B cell (primary cell): Measurements from ENCODE around the gene METRNL. TPM values are rescaled to one million over a fixed set of nuclear protein-coding genes. Genes with fewer than 3 reads are reported as not detected.
"Not testable (repeated sequence)": the region's sequence is repeated elsewhere in the genome, so short reads cannot be mapped to it uniquely, and the experiment has no call there.

Experiments
- ATAC-seq: fragments of 200-7000 bp; cut with Tn5 transposase; one replicate; pipeline ENCODE4 v1.10.0; 2021; ENCODE audit warnings: low read depth, mild to moderate bottlenecking, moderate number of reproducible peaks, moderate library complexity
- CTCF ChIA-PET: fragments of 350-600 bp; sonication (Branson Sonifier 250); formaldehyde crosslinking; loops from one replicate; lab custom pipeline; 2021; ENCODE audit warnings: antibody characterized with exemption, inconsistent platforms; lab: Charles Lee
- POLR2A ChIA-PET: fragments of 350-600 bp; sonication (Branson Sonifier 250); formaldehyde crosslinking; loops from one replicate; lab custom pipeline; 2021; ENCODE audit warnings: antibody characterized with exemption; lab: Charles Lee
- DNase-seq: peaks from one replicate; pipeline ENCODE4 v3.0.0; 2013
- H2AFZ ChIP-seq: 2 replicates; pipeline ENCODE4 v1.6.1; 2012; ENCODE audit warnings: mild to moderate bottlenecking, low read depth, low read length; ENCODE audit not compliant: insufficient read depth, poor library complexity, severe bottlenecking
- H3K27ac ChIP-seq, 2 donors: 1 replicate in 1 of 2; 2 replicates in 1 of 2; pipeline ENCODE4 v1.5.1; 2012 to 2013; ENCODE audit warnings: low read length in 2 of 2, mild to moderate bottlenecking in 2 of 2, moderate library complexity in 1 of 2
- H3K27me3 ChIP-seq, 4 experiments: fragments of 200-600 bp in 1 of 4; sonication (generic) in 1 of 4; replicated peaks in 1 of 4; 1 replicate in 2 of 4; 2 replicates in 2 of 4; pipeline versions ENCODE4 v1.6.1 to v1.7.0; 2013 to 2016; ENCODE audit warnings: low read length in 3 of 4, mild to moderate bottlenecking in 2 of 4, mixed read lengths in 1 of 4, moderate library complexity in 1 of 4; ENCODE audit not compliant: insufficient read depth in 4 of 4, control insufficient read depth in 3 of 4; ENCODE audit errors: control extremely low read depth in 1 of 4
- H3K36me3 ChIP-seq, 2 experiments: replicated peaks in 1 of 2; 1 replicate in 1 of 2; 2 replicates in 1 of 2; pipeline versions ENCODE4 v1.6.1 to v1.7.1; 2013; ENCODE audit warnings: low read length in 1 of 2; ENCODE audit not compliant: insufficient read depth in 2 of 2, control insufficient read depth in 1 of 2; ENCODE audit errors: control extremely low read depth in 1 of 2, extremely low read depth in 1 of 2
- H3K4me1 ChIP-seq, 2 donors: fragments of 200-600 bp in 1 of 2; sonication (generic) in 1 of 2; 1 replicate in 1 of 2; 2 replicates in 1 of 2; pipeline versions ENCODE4 v1.5.1 to v1.6.1; 2013 to 2017; ENCODE audit warnings: low read length in 2 of 2; ENCODE audit not compliant: control insufficient read depth in 2 of 2, insufficient read depth in 2 of 2
- H3K4me2 ChIP-seq: replicated peaks from 2 replicates; pipeline ENCODE3; 2012; ENCODE audit warnings: mild to moderate bottlenecking, low read depth, low read length; ENCODE audit not compliant: poor library complexity, severe bottlenecking
- H3K4me3 ChIP-seq, 5 experiments: fragments of 200-600 bp in 1 of 5; sonication (generic) in 1 of 5; 1 replicate in 3 of 5; 2 replicates in 2 of 5; pipeline versions ENCODE4 v1.5.1 to v1.7.0; 2011 to 2016; ENCODE audit warnings: low read length in 4 of 5, mild to moderate bottlenecking in 4 of 5, low read depth in 2 of 5, control low read depth in 1 of 5, moderate library complexity in 1 of 5; ENCODE audit not compliant: insufficient read depth in 1 of 5; ENCODE audit errors: control extremely low read depth in 1 of 5, extremely low read depth in 1 of 5
- H3K79me2 ChIP-seq: fragments of 200-600 bp; sonication (generic); one replicate; pipeline ENCODE4 v1.6.0; 2016; ENCODE audit warnings: low read length; ENCODE audit not compliant: control insufficient read depth, insufficient read depth
- H3K9ac ChIP-seq: fragments of 200-600 bp; sonication (generic); 2 replicates; pipeline ENCODE4 v1.6.1; 2017; ENCODE audit warnings: mild to moderate bottlenecking, low read length, moderate library complexity
- H3K9me3 ChIP-seq, 3 donors: one replicate each; pipeline versions ENCODE4 v1.6.1 to v1.7.1; 2013; ENCODE audit warnings: low read length in 2 of 3; ENCODE audit not compliant: control insufficient read depth in 2 of 3, insufficient read depth in 1 of 3; ENCODE audit errors: control extremely low read depth in 1 of 3
- H4K20me1 ChIP-seq: 2 replicates; pipeline ENCODE4 v1.6.0; 2012; ENCODE audit warnings: mild to moderate bottlenecking, low read length; ENCODE audit not compliant: insufficient read depth, control insufficient read depth, poor library complexity, severe bottlenecking
- H3K27ac Mint-ChIP-seq: one replicate; pipeline ENCODE4 v1.8.0; 2021; ENCODE audit warnings: mixed read lengths
- H3K27me3 Mint-ChIP-seq: one replicate; pipeline ENCODE4 v1.8.0; 2021; ENCODE audit warnings: mixed read lengths
- H3K4me1 Mint-ChIP-seq: one replicate; pipeline ENCODE4 v1.8.0; 2021; ENCODE audit warnings: mixed read lengths
- H3K4me3 Mint-ChIP-seq: one replicate; pipeline ENCODE4 v1.8.0; 2021; ENCODE audit warnings: mixed read lengths
- H3K9me3 Mint-ChIP-seq: one replicate; pipeline ENCODE4 v1.8.0; 2022; ENCODE audit warnings: mixed read lengths; ENCODE audit not compliant: insufficient read depth
- CTCF ChIP-seq: fragments of 200-600 bp; IDR thresholded peaks from one replicate; pipeline ENCODE4 v1.8.0; 2022; ENCODE audit warnings: antibody characterized with exemption, mild to moderate bottlenecking
- EZH2 ChIP-seq: IDR thresholded peaks from 2 replicates; pipeline ENCODE4 v1.6.1; 2012; ENCODE audit warnings: borderline replicate concordance, low read depth, mild to moderate bottlenecking, moderate library complexity, low read length; ENCODE audit not compliant: insufficient read depth, poor library complexity, severe bottlenecking
- WGBS: methylation state at CpG from one replicate; pipeline ENCODE4 v1.1.5; 2013; ENCODE audit warnings: missing lambda C conversion rate; ENCODE audit not compliant: insufficient coverage; 5-methylcytosine and 5-hydroxymethylcytosine counted together
- intact Hi-C: fragments of 100-400 bp; cut with micrococcal nuclease; formaldehyde crosslinking; loops from one replicate; pipeline ENCODE4 v1.10.0; 2022
- polyA plus RNA-seq: library from polyadenylated mRNA; depleted of rRNA; stranded (reverse); fragments of >200 nt; gene quantifications from 2 replicates; pipeline ENCODE4 v1.2.3, GENCODE V29; 2012
- total RNA-seq, 2 donors: library from RNA; stranded (reverse); fragments of 120-200 nt in 1 of 2; gene quantifications; 1 replicate in 1 of 2; 2 replicates in 1 of 2; pipeline versions ENCODE4 v1.2.3 to v1.2.4, GENCODE V29; 2013 to 2022

The METRNL gene
- total and polyA plus RNA-seq, 2 donors (not counting 1 experiment from before 2014, with no cell fraction given) = 11.8 to 18.4 TPM

GRCh38 chr17:83037874-83038165 is 41.6 kb upstream of the METRNL start:
- ChIA-PET POLR2A (no interaction called here), CTCF (no interaction called here)
- peaks cover 6 to 21% (median 20%) of the 10 kb centered on the region in 3 donors for H3K9me3 ChIP-seq
- H3K4me3 ChIP-seq = no peak overlapping the region
- no peak overlapping the region for H3K4me2 ChIP-seq
- ATAC-seq (no peak), DNase-seq (no peak)
- Mint-ChIP-seq H3K4me3 (no peak overlapping the region), H3K27ac (no peak overlapping the region), H3K9me3 (peaks cover 13% of the 10 kb centered on the region), H3K27me3 (no peaks in the 10 kb centered on the region), H3K4me1 (no peaks in the 10 kb centered on the region)
- intact Hi-C loops = no loop called here
- no peaks in the 10 kb centered on the region for H3K27me3 ChIP-seq
- peaks cover 8% of the 10 kb centered on the region for H3K79me2 ChIP-seq
- no peak for TF ChIP-seq CTCF
- no peak for TF ChIP-seq EZH2
- no peaks in the 10 kb centered on the region for H4K20me1 ChIP-seq
- H2AFZ ChIP-seq = no peak overlapping the region
- H3K9ac ChIP-seq = no peak overlapping the region
- no peaks in the 10 kb centered on the region for H3K4me1 ChIP-seq
- peaks cover 2 to 13% of the 10 kb centered on the region in 2 experiments for H3K36me3 ChIP-seq
- H3K27ac ChIP-seq = no peak overlapping the region
- WGBS = 95% methylated on average over 4 of the region's 9 CpGs

- H3K27me3 ChIP-seq, H3K4me1 ChIP-seq, H3K27me3 Mint-ChIP-seq, ATAC-seq, H3K27ac ChIP-seq, H3K9ac ChIP-seq, DNase-seq, H2AFZ ChIP-seq, POLR2A ChIA-PET, H3K4me3 Mint-ChIP-seq, H3K4me3 ChIP-seq, H4K20me1 ChIP-seq, H3K79me2 ChIP-seq, CTCF ChIA-PET, H3K4me2 ChIP-seq, intact Hi-C loops, H3K4me1 Mint-ChIP-seq, H3K27ac Mint-ChIP-seq: not testable (repeated sequence)
- H3K9me3 Mint-ChIP-seq = peaks cover 13% of the 10 kb centered on the region
- peaks cover 4 to 16% of the 10 kb centered on the region in 2 experiments for H3K36me3 ChIP-seq
- H3K9me3 ChIP-seq = peaks cover 6 to 21% (median 20%) of the 10 kb centered on the region in 3 donors
- WGBS = 92% methylated on average over 3 of the region's 24 CpGs
Measured at GRCh38 chr17:83038983-83039382, 40.4 kb upstream of the METRNL start.
